Ectodermal cell (in vitro differentiated cells): ENCODE data around the gene ITGA5.

Experiments
- H3K27ac ChIP-seq: 2 replicates; pipeline ENCODE4 v1.7.0; 2013; ENCODE audit warnings: mild to moderate bottlenecking, low read depth, low read length; ENCODE audit not compliant: insufficient read depth, poor library complexity, severe bottlenecking
- H3K27me3 ChIP-seq: 2 replicates; pipeline ENCODE4 v1.7.0; 2013; ENCODE audit warnings: mild to moderate bottlenecking, low read length; ENCODE audit not compliant: insufficient read depth, control insufficient read depth, poor library complexity, severe bottlenecking
- H3K36me3 ChIP-seq: one replicate; pipeline ENCODE4 v1.7.0; 2013; ENCODE audit warnings: low read length; ENCODE audit not compliant: control insufficient read depth, insufficient read depth
- H3K4me1 ChIP-seq: one replicate; pipeline ENCODE4 v1.7.0; 2013; ENCODE audit warnings: low read length; ENCODE audit not compliant: control insufficient read depth, insufficient read depth
- H3K4me3 ChIP-seq: 2 replicates; pipeline ENCODE4 v1.7.0; 2013; ENCODE audit warnings: low read depth, low read length, control low read depth; ENCODE audit not compliant: insufficient read depth
- H3K9me3 ChIP-seq: 2 replicates; pipeline ENCODE4 v1.7.0; 2013; ENCODE audit warnings: mild to moderate bottlenecking, low read length, moderate library complexity; ENCODE audit not compliant: control insufficient read depth
- WGBS, 2 experiments: methylation state at CpG; one replicate each; pipeline ENCODE4 v1.1.7; 2013; ENCODE audit warnings: missing lambda C conversion rate in 2 of 2; 5-methylcytosine and 5-hydroxymethylcytosine counted together

The ITGA5 gene

DNA sequence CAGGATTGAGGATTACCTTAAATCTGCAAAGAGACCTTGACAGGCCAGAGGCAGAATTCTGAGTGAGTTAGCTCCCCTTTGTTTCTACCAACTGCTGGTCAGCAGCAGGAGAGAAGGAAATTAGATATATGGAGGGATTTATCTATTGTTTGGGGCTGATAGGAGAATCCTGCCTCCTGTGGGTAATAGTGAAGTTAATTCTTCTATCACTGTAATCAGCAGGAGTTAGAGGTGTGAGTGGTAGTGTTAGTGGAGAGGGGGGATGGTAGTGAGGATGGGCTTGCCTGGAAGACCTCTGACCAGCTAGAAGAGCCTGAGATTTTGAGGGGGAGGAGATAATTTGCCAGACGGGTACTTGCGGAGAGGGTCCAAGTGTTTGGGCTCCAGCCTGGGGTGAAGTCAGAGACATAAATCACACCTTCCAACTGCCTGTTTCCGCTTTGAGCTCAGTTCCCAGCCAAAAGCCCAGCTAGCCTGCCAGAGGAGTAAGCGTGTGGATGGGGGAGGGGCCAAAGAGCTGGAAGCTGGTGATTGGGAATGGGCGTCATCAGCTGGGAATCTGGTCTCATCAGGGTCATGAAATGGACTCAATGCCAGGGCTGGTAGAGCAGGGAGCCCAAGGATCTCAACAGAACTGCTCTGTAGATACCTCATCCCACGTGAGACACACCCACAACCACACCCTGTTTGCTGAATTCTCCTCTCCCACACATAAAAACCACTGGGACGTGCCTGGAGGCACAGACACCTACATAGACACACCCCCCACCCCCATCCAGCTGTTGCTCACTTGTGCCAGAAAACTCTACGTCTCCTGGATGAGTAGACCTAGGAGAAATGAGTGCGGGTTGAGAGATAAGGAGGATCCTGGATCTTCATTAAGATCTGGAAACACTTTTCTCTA is 13.1 kb upstream of the ITGA5 start:
- Histone ChIP-seq H3K27me3 (no peaks in the 10 kb centered on the region), H3K4me3 (no peak overlapping the region), H3K27ac (peak overlapping the region; percentile 65), H3K36me3 (no peaks in the 10 kb centered on the region), H3K4me1 (peaks cover 28% of the 10 kb centered on the region), H3K9me3 (no peaks in the 10 kb centered on the region)
- WGBS, 2 experiments, result 53 to 60% methylated on average over 9 of the region's 9 CpGs

DNA sequence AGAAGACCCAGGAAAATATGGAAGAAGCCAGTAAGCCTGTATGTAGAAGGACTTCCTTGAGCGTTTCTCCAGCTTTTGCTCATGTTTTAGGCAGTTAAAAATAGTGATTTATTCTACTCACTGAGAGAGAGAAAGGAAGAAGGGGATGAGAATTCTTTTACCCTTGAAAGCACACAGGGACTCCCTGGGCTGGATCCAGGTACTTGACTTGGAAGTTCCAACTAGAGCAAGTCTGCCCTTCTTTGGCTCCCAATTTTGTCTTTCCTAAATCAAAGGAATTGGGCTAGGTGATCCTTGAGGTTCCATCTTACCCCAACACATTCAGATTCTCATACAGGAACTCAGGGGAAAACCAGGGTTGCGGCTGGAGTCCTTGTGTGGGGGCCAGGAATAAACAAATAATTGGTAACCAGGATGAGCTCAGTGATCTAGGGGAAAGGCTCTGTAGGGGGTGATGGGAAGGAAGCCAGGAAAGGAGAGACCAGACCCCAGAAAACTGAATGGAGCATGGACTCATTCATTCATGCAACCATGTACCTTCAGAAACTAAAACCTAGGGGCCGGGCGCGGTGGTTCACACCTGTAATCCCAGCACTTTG is 11.5 kb upstream of the ITGA5 start:
- no peaks in the 10 kb centered on the region for H3K27me3 ChIP-seq
- H3K27ac ChIP-seq, result no peak overlapping the region
- H3K4me3 ChIP-seq, result no peak overlapping the region
- peaks cover 33% of the 10 kb centered on the region for H3K4me1 ChIP-seq
- 97 to 98% methylated on average over 5 of the region's 5 CpGs for WGBS, 2 experiments
- H3K36me3 ChIP-seq, result no peaks in the 10 kb centered on the region
- H3K9me3 ChIP-seq, result no peaks in the 10 kb centered on the region

DNA sequence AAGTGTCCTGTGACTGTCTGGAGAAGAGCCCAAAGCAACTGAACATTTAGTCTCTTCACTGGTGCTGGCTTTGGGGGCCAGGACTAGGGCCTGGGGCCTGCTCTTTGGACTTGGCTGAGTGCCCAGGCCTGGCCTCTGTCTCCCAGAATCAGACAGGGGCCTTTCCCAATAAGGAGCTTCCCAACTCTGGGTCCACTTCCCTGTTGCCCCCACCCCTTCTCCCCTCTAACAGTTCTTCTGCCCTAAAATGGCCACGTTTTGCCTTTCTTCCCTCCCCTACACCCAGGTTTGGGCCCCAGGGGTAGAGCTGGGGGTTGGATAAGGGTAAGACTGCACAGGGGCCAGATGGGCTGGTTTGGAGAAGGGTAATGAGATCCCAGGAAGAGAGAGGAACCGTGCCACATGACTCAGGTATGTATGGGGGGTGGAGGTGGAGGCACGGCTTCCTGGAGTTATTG is 10.0 kb upstream of the ITGA5 start:
- WGBS, 2 experiments, result 76 to 84% methylated on average over 2 of the region's 3 CpGs
- no peaks in the 10 kb centered on the region for H3K9me3 ChIP-seq
- no peaks in the 10 kb centered on the region for H3K27me3 ChIP-seq
- H3K4me3 ChIP-seq, result no peak overlapping the region
- H3K36me3 ChIP-seq, result no peaks in the 10 kb centered on the region
- H3K27ac ChIP-seq, result no peak overlapping the region
- peaks cover 35% of the 10 kb centered on the region for H3K4me1 ChIP-seq

DNA sequence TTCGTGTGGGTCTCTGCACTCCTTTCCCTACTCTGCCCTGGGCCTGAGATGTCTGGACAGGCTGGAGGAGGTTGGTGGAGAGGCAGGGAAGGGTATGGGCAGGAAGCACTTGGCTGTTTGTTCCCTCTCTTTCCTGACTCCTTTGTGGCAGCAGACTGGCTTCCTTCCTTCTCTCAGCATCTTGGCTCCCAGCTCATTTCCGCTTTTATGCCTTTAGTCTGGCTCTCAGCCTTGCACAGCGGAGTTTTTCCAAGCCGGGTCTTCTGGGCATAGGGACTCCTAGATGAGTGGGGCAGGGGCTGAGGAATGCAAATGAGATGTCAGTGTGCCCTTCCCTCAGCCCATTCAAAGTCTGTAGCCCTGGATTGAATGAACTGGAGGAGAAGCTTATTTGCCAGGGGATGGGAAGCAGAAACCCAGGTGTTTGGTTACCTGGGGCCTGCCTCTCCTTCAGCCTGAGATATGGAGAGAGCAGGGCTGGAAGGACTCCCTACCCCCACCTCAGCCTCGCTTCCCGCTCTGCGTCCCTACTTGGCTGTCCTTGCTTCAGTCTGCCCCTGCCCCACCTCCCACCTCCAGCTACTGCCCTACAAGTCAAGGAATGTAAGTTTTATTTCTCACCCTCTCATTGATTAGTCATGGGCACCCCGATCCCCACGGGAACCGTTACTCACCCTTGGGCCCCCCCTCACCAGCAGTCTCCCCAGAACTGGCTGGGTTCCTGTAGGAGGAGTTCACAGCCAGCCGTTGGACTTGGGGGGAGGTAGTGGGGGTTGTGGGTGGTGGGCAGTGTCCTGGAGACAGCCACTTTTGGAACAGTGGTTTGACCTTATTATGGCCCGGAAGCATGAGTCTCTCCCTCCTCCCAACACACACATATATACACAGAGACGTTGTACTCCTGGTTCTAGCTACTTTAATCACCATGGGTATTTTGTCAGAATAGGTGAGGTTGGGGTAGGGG is 9.3 kb upstream of the ITGA5 start:
- H3K9me3 ChIP-seq, result no peaks in the 10 kb centered on the region
- no peak overlapping the region for H3K27ac ChIP-seq
- no peak overlapping the region for H3K4me3 ChIP-seq
- no peaks in the 10 kb centered on the region for H3K36me3 ChIP-seq
- no peaks in the 10 kb centered on the region for H3K27me3 ChIP-seq
- WGBS, 2 experiments, result 77 to 80% methylated on average over 12 of the region's 13 CpGs
- peaks cover 35% of the 10 kb centered on the region for H3K4me1 ChIP-seq

DNA sequence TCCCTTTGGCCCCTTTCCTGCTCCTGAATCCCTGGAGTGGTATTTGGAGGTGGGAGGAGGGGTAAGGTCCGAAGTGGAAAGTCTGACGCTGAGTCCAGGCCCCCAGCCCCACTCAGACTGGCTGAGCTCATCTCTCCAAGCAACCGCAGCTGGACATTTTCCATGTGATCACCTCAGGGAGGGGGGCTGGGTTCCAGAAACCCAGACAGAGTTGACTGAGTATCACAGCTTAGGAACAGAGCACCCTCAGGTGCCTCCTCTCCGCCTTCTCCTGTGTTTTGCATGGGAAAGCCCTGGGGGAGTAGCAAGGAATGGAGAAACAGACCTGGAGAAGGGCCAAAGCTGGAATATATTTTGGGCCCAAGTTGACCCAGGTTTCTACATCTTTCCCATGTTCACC is 8.0 kb upstream of the ITGA5 start:
- Histone ChIP-seq H3K36me3 (no peaks in the 10 kb centered on the region), H3K9me3 (no peaks in the 10 kb centered on the region), H3K4me1 (peaks cover 26% of the 10 kb centered on the region), H3K27ac (no peak overlapping the region), H3K4me3 (no peak overlapping the region), H3K27me3 (no peaks in the 10 kb centered on the region)
- 94 to 97% methylated on average over 4 of the region's 4 CpGs for WGBS, 2 experiments

DNA sequence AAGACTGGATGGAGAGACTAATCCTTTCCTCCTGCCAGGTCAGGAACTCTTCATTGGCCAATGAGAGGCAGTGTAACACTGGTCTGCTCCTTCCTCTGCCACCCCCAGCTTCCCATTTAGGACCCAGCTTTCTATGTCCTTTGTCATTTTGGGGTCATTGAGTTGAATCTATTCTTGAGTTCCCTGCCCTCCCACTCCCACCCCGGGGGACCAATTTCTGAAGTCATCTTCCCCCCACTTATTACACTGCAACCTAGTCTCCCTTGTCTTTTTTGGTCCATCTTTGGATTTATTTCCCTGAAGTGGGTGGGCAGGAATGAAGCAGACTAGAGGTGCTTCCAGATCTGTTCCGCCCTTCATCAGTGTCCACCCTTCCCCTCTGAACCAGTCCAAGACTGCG is 7.6 kb upstream of the ITGA5 start:
- no peaks in the 10 kb centered on the region for H3K27me3 ChIP-seq
- no peaks in the 10 kb centered on the region for H3K9me3 ChIP-seq
- no peak overlapping the region for H3K4me3 ChIP-seq
- H3K27ac ChIP-seq, result no peak overlapping the region
- H3K4me1 ChIP-seq, result peaks cover 22% of the 10 kb centered on the region
- 90 to 95% methylated on average over 3 of the region's 3 CpGs for WGBS, 2 experiments
- no peaks in the 10 kb centered on the region for H3K36me3 ChIP-seq

DNA sequence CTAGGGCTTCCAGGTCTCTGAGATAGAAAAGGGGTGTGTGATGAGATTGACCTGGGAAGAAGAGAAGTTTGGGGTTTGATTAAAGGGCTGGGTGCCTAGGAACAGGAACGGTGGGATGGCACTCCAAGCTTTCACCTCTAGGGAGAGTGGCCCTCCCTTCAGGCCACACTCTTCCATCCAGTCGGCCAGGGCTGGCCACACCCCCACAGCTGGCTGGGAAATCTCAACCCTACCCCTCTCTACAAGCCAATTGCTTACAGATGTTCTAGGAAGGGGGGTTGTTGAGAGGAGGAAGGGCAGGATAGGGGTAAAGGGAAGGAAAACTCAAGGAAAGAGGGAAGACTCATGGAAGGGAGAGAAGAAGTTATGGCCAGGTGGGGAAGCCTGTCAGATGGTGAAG is 6.6 kb upstream of the ITGA5 start:
- H3K9me3 ChIP-seq, result no peaks in the 10 kb centered on the region
- no peak overlapping the region for H3K27ac ChIP-seq
- 56 to 60% methylated on average over 1 to 2 of the region's 2 CpGs for WGBS, 2 experiments
- H3K36me3 ChIP-seq, result no peaks in the 10 kb centered on the region
- H3K27me3 ChIP-seq, result no peaks in the 10 kb centered on the region
- H3K4me3 ChIP-seq, result no peak overlapping the region
- H3K4me1 ChIP-seq, result peaks cover 24% of the 10 kb centered on the region

DNA sequence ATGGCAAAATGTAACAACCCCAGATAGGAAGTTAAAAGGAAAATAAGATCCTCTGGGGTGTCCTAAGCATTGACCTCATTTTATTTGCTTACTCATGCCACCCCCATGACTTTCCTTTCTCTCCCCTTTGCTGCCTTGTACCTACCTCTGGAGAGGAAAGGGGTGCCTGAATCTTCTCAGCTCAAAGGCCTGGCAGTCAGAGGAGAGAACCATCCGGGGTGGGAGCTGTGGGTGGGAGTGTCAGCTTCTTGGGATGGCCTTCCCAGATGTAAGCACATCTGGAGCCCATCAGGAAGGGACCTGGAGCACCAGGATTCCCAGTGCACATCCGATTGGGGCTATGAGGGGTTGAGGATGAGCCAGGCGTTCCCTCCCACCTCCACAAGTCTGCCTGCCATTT is 5.2 kb upstream of the ITGA5 start:
- Histone ChIP-seq H3K4me1 (peaks cover 37% of the 10 kb centered on the region), H3K27me3 (no peaks in the 10 kb centered on the region), H3K9me3 (no peaks in the 10 kb centered on the region), H3K4me3 (no peak overlapping the region), H3K36me3 (no peaks in the 10 kb centered on the region), H3K27ac (no peak overlapping the region)
- WGBS, 2 experiments, result 89 to 91% methylated on average over 3 of the region's 3 CpGs

DNA sequence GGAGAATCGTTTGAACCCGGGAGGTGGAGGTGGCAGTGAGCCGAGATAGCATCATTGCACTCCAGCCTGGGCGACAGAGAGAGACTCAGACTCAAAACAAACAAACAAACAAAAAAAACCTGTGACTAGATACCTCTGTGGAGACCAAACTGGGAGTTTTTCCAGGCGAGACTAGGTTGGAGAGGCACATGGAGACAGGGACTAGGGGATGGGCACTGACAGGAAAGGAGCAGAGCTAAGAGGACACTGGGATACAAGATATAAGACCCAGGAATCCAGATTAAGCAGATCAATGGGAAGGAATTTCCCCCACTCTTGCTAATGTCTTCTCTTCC is 4.7 kb upstream of the ITGA5 start:
- Histone ChIP-seq H3K27me3 (no peaks in the 10 kb centered on the region), H3K27ac (no peak overlapping the region), H3K9me3 (no peaks in the 10 kb centered on the region), H3K4me1 (peaks cover 36% of the 10 kb centered on the region), H3K4me3 (no peak overlapping the region), H3K36me3 (no peaks in the 10 kb centered on the region)
- 94 to 96% methylated on average over 5 of the region's 5 CpGs for WGBS, 2 experiments

DNA sequence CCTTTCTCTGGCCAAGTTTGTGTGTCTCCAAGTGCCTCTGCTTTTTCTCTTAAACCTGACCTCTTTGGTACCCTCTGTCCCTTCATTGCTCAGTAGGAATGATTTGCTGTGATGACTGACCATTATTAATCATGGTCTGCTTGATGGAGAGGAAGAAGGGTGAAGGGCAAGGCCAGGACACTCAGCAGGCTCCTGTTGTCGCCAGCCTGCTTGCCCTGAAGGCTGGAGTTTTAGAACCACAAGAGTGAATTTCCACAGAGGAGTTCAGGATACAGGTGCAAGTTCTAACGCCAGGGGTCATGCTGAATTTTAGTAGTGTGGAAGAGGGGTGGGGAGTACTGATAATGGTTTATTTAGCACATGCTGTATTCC is 2.8 kb upstream of the ITGA5 start:
- no peak overlapping the region for H3K4me3 ChIP-seq
- peaks cover 32% of the 10 kb centered on the region for H3K4me1 ChIP-seq
- H3K9me3 ChIP-seq, result no peaks in the 10 kb centered on the region
- 86 to 93% methylated on average over 2 of the region's 2 CpGs for WGBS, 2 experiments
- H3K27me3 ChIP-seq, result no peaks in the 10 kb centered on the region
- no peak overlapping the region for H3K27ac ChIP-seq
- no peaks in the 10 kb centered on the region for H3K36me3 ChIP-seq
